HG03039 (cell line): ENCODE results near the gene SNX33.
"Not testable (repeated sequence)": the region's sequence is repeated elsewhere in the genome, so short reads cannot be mapped to it uniquely, and the experiment has no call there.

Source experiments
- ATAC-seq: cut with Tn5 transposase; IDR thresholded peaks from one replicate; pipeline ENCODE4 v1.9.1; 2021; ENCODE audit warnings: mild to moderate bottlenecking, moderate library complexity; ENCODE audit not compliant: unreplicated experiment

The SNX33 gene

GRCh38 chr15:75680007-75680789 is 32.5 kb downstream of the SNX33 start:
- ATAC-seq, result no peak

GRCh38 chr15:75682181-75683135 is 34.7 kb downstream of the SNX33 start:
- no peak for ATAC-seq

- ATAC-seq, result not testable (repeated sequence)
These were observed 36.1 kb downstream of the SNX33 start for GRCh38 chr15:75683646-75684312.

- ATAC-seq, result no peak
These were observed 36.9 kb downstream of the SNX33 start for GRCh38 chr15:75684648-75685047.

- ATAC-seq, result no peak
These were observed 37.5 kb downstream of the SNX33 start for GRCh38 chr15:75685195-75685594.

GRCh38 chr15:75686212-75686642 is 38.5 kb downstream of the SNX33 start:
- ATAC-seq, result not testable (repeated sequence)

GRCh38 chr15:75687486-75688277 is 40.0 kb downstream of the SNX33 start:
- no peak for ATAC-seq

- ATAC-seq, result no peak
These were observed 40.5 kb downstream of the SNX33 start for GRCh38 chr15:75688278-75688557.

GRCh38 chr15:75688831-75689230 is 41.1 kb downstream of the SNX33 start:
- ATAC-seq, result no peak

- ATAC-seq, result not testable (repeated sequence)
These were observed 41.7 kb downstream of the SNX33 start for GRCh38 chr15:75689429-75689828.

- ATAC-seq, result not testable (repeated sequence)
These were observed 44.6 kb downstream of the SNX33 start for GRCh38 chr15:75692311-75692710.

GRCh38 chr15:75693028-75693427 is 45.3 kb downstream of the SNX33 start:
- not testable (repeated sequence) for ATAC-seq

GRCh38 chr15:75693501-75694240 is 46.0 kb downstream of the SNX33 start:
- ATAC-seq, result no peak

- no peak for ATAC-seq
These were observed 46.8 kb downstream of the SNX33 start for GRCh38 chr15:75694241-75695182.

GRCh38 chr15:75695220-75695619 is 47.5 kb downstream of the SNX33 start:
- ATAC-seq, result no peak

- no peak for ATAC-seq
These were observed 48.1 kb downstream of the SNX33 start for GRCh38 chr15:75695634-75696310.

- ATAC-seq, result no peak
These were observed 48.6 kb downstream of the SNX33 start for GRCh38 chr15:75696311-75696720.

- no peak for ATAC-seq
These were observed 49.1 kb downstream of the SNX33 start for GRCh38 chr15:75696854-75697259.
